IMR-90 (cell line): ENCODE results near the gene TMEM145. TPM values are rescaled to one million over a fixed set of nuclear protein-coding genes. Genes with fewer than 3 reads are reported as not detected.

Source experiments
- ATAC-seq: fragments of 200-7000 bp; cut with Tn5 transposase; 2 replicates; pipeline ENCODE4 v1.9.1; 2020; ENCODE audit warnings: low read depth, mild to moderate bottlenecking, moderate library complexity
- BruUV-seq: library from RNA; stranded (reverse); fragments of 400-500 nt; replicated peaks from 2 replicates; lab custom pipeline; 2021; lab: Mats Ljungman, UMichigan
- CTCF ChIA-PET: fragments of 300-600 bp; formaldehyde crosslinking; extraction: SDS; loops from one replicate; lab custom pipeline; 2021; ENCODE audit warnings: antibody characterized with exemption; lab: Yijun Ruan, JAX
- POLR2A ChIA-PET: fragments of 300-600 bp; sonication (Branson Sonifier 250); formaldehyde crosslinking; loops from one replicate; lab custom pipeline; 2022; ENCODE audit warnings: antibody characterized with exemption; ENCODE audit not compliant: unreplicated experiment; lab: Charles Lee
- DNase-seq: peaks from one replicate; pipeline ENCODE4 v3.0.0; 2013
- H2AFZ ChIP-seq: replicated peaks from 2 replicates; pipeline ENCODE3; 2013; ENCODE audit warnings: low read length, mild to moderate bottlenecking; ENCODE audit not compliant: poor library complexity
- H2AK5ac ChIP-seq: 2 replicates; pipeline ENCODE4 v1.6.1; 2013; ENCODE audit warnings: low read depth, low read length, inconsistent platforms
- H2AK9ac ChIP-seq: replicated peaks from 2 replicates; pipeline ENCODE3; 2013; ENCODE audit warnings: mild to moderate bottlenecking, low read depth, low read length, moderate library complexity; ENCODE audit not compliant: poor library complexity
- H2BK120ac ChIP-seq: 2 replicates; pipeline ENCODE4 v1.6.1; 2013; ENCODE audit warnings: low read depth, low read length, inconsistent platforms
- H2BK15ac ChIP-seq: 3 replicates; pipeline ENCODE4 v1.6.1; 2013; ENCODE audit warnings: low read depth, low read length, inconsistent platforms
- H2BK20ac ChIP-seq: 2 replicates; pipeline ENCODE4 v1.6.1; 2013; ENCODE audit warnings: low read depth, mild to moderate bottlenecking, inconsistent platforms, low read length, moderate library complexity
- H2BK5ac ChIP-seq: 2 replicates; pipeline ENCODE4 v1.6.1; 2013; ENCODE audit warnings: mild to moderate bottlenecking, low read depth, low read length, inconsistent platforms; ENCODE audit not compliant: poor library complexity, severe bottlenecking
- H3K14ac ChIP-seq: replicated peaks from 2 replicates; pipeline ENCODE4 v1.6.1; 2013; ENCODE audit warnings: low read depth, low read length, inconsistent platforms
- H3K18ac ChIP-seq: 2 replicates; pipeline ENCODE4 v1.6.1; 2013; ENCODE audit warnings: low read depth, low read length, control low read depth
- H3K23ac ChIP-seq: 2 replicates; pipeline ENCODE4 v1.6.1; 2013; ENCODE audit warnings: low read depth, low read length, inconsistent platforms
- H3K27ac ChIP-seq: 2 replicates; pipeline ENCODE4 v1.5.1; 2013; ENCODE audit warnings: mild to moderate bottlenecking, control low read depth, low read length; ENCODE audit not compliant: insufficient read depth
- H3K27me3 ChIP-seq: 2 replicates; pipeline ENCODE4 v1.6.1; 2013; ENCODE audit warnings: low read length; ENCODE audit not compliant: control insufficient read depth, insufficient read depth
- H3K36me3 ChIP-seq: 2 replicates; pipeline ENCODE4 v1.6.1; 2013; ENCODE audit warnings: low read length, mixed read lengths; ENCODE audit not compliant: control insufficient read depth, insufficient read depth
- H3K4ac ChIP-seq: 2 replicates; pipeline ENCODE4 v1.6.1; 2013; ENCODE audit warnings: low read depth, low read length, inconsistent platforms
- H3K4me1 ChIP-seq: 2 replicates; pipeline ENCODE4 v1.6.1; 2013; ENCODE audit warnings: low read length, mixed read lengths; ENCODE audit not compliant: control insufficient read depth, insufficient read depth
- H3K4me2 ChIP-seq: 2 replicates; pipeline ENCODE4 v1.6.1; 2013; ENCODE audit warnings: low read depth, mild to moderate bottlenecking, control low read depth, low read length, moderate library complexity
- H3K4me3 ChIP-seq: 2 replicates; pipeline ENCODE4 v1.5.1; 2013; ENCODE audit warnings: low read depth, mild to moderate bottlenecking, control low read depth, low read length, moderate library complexity; ENCODE audit not compliant: insufficient read depth
- H3K56ac ChIP-seq: 2 replicates; pipeline ENCODE4 v1.6.1; 2013; ENCODE audit warnings: low read length, inconsistent platforms; ENCODE audit not compliant: insufficient read depth; ENCODE audit errors: extremely low read depth
- H3K79me1 ChIP-seq, 2 experiments: 2 replicates each; pipeline ENCODE4 v1.6.1; 2013; ENCODE audit warnings: low read length in 2 of 2, inconsistent platforms in 1 of 2, low read depth in 1 of 2
- H3K9ac ChIP-seq: 2 replicates; pipeline ENCODE4 v1.6.1; 2013; ENCODE audit warnings: low read depth, low read length, control low read depth
- H3K9me1 ChIP-seq: 2 replicates; pipeline ENCODE4 v1.6.1; 2013; ENCODE audit warnings: low read length, inconsistent platforms; ENCODE audit not compliant: insufficient read depth
- H3K9me3 ChIP-seq: 2 replicates; pipeline ENCODE4 v1.6.1; 2013; ENCODE audit warnings: low read length; ENCODE audit not compliant: control insufficient read depth, insufficient read depth
- H4K20me1 ChIP-seq: 2 replicates; pipeline ENCODE4 v1.6.1; 2013; ENCODE audit warnings: low read length, inconsistent platforms; ENCODE audit not compliant: insufficient read depth
- H4K5ac ChIP-seq: 2 replicates; pipeline ENCODE4 v1.6.1; 2013; ENCODE audit warnings: mild to moderate bottlenecking, low read depth, low read length, control low read depth
- H4K8ac ChIP-seq, 2 experiments: 2 replicates each; pipeline ENCODE4 v1.6.1; 2013; ENCODE audit warnings: low read depth in 2 of 2, low read length in 2 of 2, control low read depth in 1 of 2, inconsistent platforms in 1 of 2
- H4K91ac ChIP-seq: 2 replicates; pipeline ENCODE4 v1.6.1; 2013; ENCODE audit warnings: low read depth, low read length, inconsistent platforms; ENCODE audit not compliant: insufficient read depth
- CEBPB ChIP-seq: IDR thresholded peaks from 2 replicates; pipeline ENCODE4 v1.6.1; 2012; ENCODE audit warnings: low read depth, low read length, improper control_type of control experiment
- RAD21 ChIP-seq: IDR thresholded peaks from 2 replicates; pipeline ENCODE4 v1.6.1; 2012; ENCODE audit warnings: low read length, improper control_type of control experiment
- WGBS, 2 experiments: methylation state at CpG; one replicate each; pipeline versions ENCODE4 v1.1.5 to v1.1.7; 2013; ENCODE audit warnings: missing lambda C conversion rate in 2 of 2; ENCODE audit not compliant: insufficient read length in 1 of 2; ENCODE audit errors: extremely low coverage in 2 of 2; 5-methylcytosine and 5-hydroxymethylcytosine counted together
- dilution Hi-C: fragments of 300-500 bp; cut with HindIII; formaldehyde crosslinking; loops from one replicate; pipeline ENCODE4 v1.14.3; 2018; ENCODE audit warnings: low sequenced_read_pairs; ENCODE audit not compliant: unreplicated experiment
- in situ Hi-C: fragments of 300-500 bp; cut with MboI; formaldehyde crosslinking; loops from 3 replicates; pipeline ENCODE4 v1.14.3; 2019; ENCODE audit warnings: low sequenced_read_pairs, inconsistent platforms, mixed read lengths
- intact Hi-C: fragments of 100-400 bp; cut with micrococcal nuclease; formaldehyde crosslinking; loops from 2 replicates; pipeline ENCODE4 v1.10.0; 2022
- polyA plus RNA-seq, 3 experiments: library from polyadenylated mRNA; depleted of rRNA; stranded (reverse); fragments of >200 nt; gene quantifications; 2 replicates each; pipeline ENCODE4 v1.2.3, GENCODE V29; 2012; ENCODE audit warnings: low replicate concordance in 1 of 3
- total RNA-seq: library from RNA; depleted of rRNA; stranded (reverse); fragments of >200 nt; gene quantifications from 2 replicates; pipeline ENCODE4 v1.2.3, GENCODE V29; 2012

The TMEM145 gene
- total and polyA plus RNA-seq, 2 of the 4 experiments (the other 2 are of a cell fraction): under 0.01 to 0.41 TPM

DNA sequence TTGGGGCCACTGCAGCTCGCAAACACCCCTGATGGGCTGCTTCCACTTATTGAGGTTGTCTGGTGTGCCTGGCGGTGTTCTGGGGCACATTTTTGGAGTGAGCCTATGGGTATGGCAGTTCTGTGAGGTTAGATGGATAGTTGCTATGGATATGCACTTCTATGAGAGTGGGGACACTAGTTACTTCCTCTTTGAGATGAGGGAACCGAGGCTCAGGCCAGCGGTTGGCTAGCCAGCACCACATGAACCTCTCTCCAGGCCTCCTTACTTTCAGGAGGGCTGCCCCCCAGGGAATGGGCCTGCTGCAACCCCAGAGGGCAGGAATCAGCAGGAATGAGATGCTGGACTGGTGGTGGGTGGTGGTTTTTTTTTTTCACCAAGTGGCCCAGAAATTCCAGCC lies 24.7 kb upstream of the TMEM145 start:
- Histone ChIP-seq H3K23ac (no peak overlapping the region), H3K9ac (no peak overlapping the region)

More for the DNA sequence above, 24.7 kb upstream of the TMEM145 start:
- Histone ChIP-seq H4K91ac (no peak overlapping the region), H2AK5ac (no peak overlapping the region), H3K4me3 (no peak overlapping the region), H2BK15ac (no peak overlapping the region), H3K4me2 (no peak overlapping the region), H2BK5ac (no peak overlapping the region), H3K36me3 (peaks cover 62% of the 10 kb centered on the region), H3K9me3 (no peaks in the 10 kb centered on the region), H3K79me1 (peaks cover 26 to 37% of the 10 kb centered on the region in 2 experiments), H2BK20ac (no peak overlapping the region), H3K14ac (no peak overlapping the region), H4K5ac (no peak overlapping the region), H3K18ac (no peak overlapping the region), H3K9me1 (peaks cover 7% of the 10 kb centered on the region), H4K20me1 (peaks cover 25% of the 10 kb centered on the region), H3K27ac (no peak overlapping the region), H4K8ac (no peak overlapping the region), H3K4me1 (peaks cover 17% of the 10 kb centered on the region), H3K4ac (no peak overlapping the region), H3K27me3 (no peaks in the 10 kb centered on the region), H2AFZ (no peak overlapping the region), H2BK120ac (no peak overlapping the region), H3K56ac (no peak overlapping the region), H2AK9ac (no peak overlapping the region)
- intact Hi-C loops (no loop called here), in situ Hi-C loops (no loop called here), dilution Hi-C loops (no loop called here)
- TF ChIP-seq RAD21 (no peak), CEBPB (no peak)
- WGBS, 2 experiments: no CpG with 5 or more reads among the region's 4 CpGs
- no TSS peak for BruUV-seq
- ChIA-PET CTCF (no interaction called here), POLR2A (interaction anchor here (0.6 kb wide), 1 partner anchor 14 kb away, joined by 3 read pairs; the partner anchor contains the start of gene PAFAH1B3)
- DNase-seq (no peak), ATAC-seq (no peak)
